NCI-H187 (cell line): ENCODE data around the gene CGB1.
A peak's percentile ranks its signal among the peaks of the same experiment; 100 is the strongest.
"Not testable (repeated sequence)": the region's sequence is repeated elsewhere in the genome, so short reads cannot be mapped to it uniquely, and the experiment has no call there.

Experiments
- DNase-seq, 2 experiments: peaks; one replicate each; lab custom pipeline; 2025; lab: John Stamatoyannopoulos, UW

Gene CGB1

DNA sequence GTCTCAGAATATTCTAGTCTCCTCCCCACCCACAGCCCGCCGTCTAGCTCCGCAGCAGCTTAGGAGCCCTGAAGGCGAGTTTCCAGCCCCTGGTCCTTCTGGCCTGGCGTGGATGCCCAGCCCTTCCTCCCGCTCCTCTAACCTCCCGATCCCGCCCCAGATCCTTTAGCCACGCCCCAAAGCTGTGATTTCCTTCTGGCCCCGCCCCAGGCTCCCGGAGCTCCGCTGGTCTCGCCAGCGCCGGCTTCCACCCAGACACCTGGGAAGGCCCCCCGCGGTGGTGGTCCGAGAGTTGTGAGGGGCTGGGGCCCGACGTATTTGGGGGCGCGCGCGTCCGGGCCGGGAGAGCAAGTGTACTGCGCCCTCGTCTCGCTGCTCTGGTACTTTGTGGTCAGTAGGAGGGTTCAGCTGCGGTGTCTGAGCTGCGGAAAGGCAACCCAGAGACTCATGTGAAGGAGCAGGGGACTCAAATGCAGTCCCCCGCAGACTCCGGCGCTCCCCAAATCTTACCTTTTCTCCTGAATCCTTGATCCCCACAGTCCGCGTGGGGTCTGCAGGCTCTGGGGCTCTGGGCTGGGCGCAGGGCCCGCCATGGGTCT is 21.0 kb upstream of the CGB1 start, which contains the start of gene CGB7:
Gene CGB7, minus strand, starts transcription at position 114 of the 599 bp plus-strand sequence. CDS start 2,374 bp downstream, outside the sequence.
- DNase-seq: no peak

DNA sequence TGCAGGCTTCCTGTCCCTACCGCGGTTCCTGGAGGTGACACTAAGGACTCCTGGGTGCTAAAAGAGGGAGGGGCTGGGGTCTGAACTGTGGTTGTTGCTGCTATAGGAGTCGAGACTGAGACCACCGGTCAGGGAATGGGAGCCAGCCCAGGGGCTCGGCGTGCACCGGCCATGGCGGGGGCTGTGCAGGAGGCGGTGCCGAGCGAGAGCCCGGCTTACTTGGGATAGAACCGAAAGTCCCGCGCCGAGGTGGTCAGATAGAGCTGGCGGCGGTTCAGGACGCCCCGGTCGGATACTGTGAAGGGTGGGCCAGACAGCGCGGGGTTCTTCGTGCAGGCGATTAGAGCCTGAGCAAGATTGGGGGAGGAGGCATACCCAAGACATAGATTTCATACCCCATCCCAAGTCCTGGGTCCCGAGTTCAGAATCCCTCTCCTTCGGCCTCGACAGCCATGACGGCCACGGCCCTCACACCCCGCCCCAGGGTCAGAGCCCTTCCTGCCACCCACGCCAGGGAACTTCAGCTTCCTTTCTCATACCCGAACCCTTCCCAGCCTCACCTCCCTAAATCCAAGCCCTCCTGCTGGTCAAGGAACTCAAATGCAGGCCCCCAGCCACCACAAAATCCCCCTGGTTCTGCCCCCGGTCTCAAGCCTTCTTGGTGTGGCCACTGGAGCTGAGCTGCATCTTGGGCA is 20.4 kb upstream of the CGB1 start:
- not testable (repeated sequence) for DNase-seq

DNA sequence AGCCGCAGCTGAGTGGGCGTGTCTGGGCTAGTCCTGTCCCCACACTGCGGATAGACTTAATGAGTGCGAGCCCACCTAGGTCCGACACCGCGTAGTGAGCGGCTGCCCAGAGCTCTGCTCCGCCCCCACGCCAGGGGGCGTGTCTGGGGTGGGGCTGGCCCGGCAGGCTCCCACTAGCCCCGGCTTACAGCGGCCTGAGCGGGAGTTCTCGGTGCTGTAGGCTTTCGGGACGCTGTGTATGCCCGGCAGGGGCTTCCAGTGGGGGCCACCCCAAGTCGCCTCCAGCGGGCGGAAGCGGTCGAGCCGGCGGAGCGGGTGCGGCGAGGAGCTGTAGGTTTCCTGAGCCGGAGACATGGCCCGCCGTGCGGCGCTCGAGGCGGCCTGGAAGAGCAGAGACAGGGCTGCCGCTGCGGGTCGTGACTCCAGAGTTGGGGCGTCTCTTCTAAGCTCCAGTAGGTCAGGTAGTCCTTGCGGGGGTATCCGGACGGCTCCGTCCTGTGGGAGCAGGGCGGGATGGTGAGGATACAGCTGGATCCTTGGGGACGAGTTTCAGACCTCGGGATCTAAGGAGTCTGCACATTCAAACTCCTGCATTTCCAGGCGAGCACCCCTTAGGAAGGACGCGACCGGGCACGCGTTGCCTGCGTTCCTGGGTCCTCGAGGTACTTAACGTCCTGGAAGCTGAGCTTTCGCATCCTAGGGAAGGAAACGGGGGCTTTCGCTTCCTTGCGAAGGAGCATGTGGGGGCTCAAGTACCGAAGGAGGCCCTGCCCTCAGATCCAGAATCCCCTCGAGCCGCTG is 19.6 kb upstream of the CGB1 start:
- DNase-seq: peak in 1 of 2 experiments; percentile 27

DNA sequence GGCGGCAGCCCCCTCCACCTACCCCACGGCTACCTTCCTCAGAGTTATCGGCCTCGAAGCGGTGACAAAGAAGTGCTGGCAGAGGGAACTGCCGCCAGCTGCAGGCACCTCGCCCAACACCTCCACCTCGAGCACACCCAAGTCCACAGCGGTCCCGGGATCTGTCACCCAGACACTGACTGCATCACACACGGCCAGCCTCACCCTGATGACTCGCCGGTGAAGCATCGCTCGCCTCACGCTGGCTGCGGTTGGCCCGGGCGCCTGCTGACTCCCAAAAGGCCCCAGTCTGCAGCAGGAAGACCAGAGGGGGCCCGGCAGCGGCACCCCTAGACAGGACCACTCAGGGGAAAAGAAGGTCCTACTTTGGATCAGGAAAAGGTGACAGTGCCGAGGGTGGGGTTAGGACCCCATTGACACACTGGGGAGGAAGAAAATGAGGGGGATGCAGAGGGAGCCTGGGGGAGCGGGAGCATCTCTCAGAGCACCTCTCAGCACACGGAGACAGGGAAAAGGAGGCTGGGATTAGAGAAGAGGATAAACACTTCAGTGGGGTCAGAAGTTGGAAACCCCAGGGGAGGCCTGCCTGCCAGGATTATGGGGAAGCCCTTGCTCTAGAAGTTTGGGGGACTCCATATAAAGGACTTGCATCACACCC is 13.8 kb upstream of the CGB1 start:
- not testable (repeated sequence) for DNase-seq

DNA sequence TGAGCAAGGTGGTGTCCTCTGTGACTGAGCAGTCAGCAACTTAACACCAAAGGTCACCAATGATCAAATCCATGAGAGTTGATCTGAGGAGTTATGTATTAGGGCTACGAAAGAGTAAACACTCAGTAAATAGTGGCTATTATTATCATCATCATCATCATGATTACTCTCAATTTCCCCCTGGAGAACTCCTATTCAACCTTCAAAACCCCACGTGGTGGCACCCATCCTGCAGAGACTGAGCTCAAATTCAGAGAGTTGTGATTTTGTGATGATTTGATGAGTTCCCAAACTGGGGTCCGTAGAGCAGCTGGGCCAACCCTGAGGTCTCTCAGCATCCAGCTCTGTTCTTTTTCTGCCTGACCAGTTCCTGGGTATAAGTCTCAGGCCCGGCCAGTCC is 13.1 kb upstream of the CGB1 start:
- not testable (repeated sequence) for DNase-seq

DNA sequence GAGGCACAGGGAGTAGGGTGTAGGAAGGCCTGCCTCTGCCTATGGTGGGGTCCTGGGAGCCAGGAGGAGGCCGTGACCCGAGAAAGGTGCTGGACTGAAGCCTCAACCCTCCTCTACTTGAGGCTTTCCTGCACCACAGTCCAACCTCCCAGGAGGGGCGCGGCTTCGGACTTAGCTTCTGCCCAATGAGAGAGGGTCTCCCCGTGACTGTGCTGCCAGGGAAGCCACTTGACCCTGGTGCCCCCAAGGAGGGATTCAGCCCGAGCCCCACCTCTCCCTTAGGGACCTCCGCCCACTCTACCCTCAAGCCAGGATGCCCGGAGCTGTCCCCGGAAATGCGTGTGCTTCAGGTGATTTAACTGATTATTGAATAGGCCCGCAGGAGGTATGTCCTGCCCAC is 12.3 kb upstream of the CGB1 start, which contains the start of gene CGB8:
Gene CGB8, minus strand, starts transcription at position 101 of the 400 bp plus-strand sequence. CDS start 372 bp downstream, outside the sequence.
- not testable (repeated sequence) for DNase-seq

DNA sequence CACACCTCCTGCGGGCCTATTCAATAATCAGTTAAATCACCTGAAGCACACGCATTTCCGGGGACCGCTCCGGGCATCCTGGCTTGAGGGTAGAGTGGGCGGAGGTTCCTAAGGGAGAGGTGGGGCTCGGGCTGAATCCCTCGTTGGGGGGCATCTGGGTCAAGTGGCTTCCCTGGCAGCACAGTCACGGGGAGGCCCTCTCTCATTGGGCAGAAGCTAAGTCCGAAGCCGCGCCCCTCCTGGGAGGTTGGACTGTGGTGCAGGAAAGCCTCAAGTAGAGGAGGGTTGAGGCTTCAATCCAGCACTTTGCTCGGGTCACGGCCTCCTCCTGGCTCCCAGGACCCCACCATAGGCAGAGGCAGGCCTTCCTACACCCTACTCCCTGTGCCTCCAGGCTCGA is 6.9 kb upstream of the CGB1 start, which contains the start of gene CGB5:
Gene CGB5, plus strand, starts transcription at position 301 of the 400 bp plus-strand sequence. CDS start 362 bp downstream, outside the sequence.
- DNase-seq: not testable (repeated sequence)

DNA sequence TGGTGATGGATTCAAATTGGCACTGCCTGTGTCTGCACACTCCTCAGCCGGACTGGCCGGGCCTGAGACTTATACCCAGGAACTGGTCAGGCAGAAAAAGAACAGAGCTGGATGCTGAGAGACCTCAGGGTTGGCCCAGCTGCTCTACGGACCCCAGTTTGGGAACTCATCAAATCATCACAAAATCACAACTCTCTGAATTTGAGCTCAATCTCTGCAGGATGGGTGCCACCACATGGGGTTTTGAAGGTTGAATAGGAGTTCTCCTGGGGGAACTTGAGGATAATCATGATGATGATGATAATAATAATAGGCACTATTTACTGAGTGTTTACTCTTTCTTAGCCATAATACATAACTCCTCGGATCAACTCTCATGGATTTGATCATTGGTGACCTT is 6.0 kb upstream of the CGB1 start:
- not testable (repeated sequence) for DNase-seq

DNA sequence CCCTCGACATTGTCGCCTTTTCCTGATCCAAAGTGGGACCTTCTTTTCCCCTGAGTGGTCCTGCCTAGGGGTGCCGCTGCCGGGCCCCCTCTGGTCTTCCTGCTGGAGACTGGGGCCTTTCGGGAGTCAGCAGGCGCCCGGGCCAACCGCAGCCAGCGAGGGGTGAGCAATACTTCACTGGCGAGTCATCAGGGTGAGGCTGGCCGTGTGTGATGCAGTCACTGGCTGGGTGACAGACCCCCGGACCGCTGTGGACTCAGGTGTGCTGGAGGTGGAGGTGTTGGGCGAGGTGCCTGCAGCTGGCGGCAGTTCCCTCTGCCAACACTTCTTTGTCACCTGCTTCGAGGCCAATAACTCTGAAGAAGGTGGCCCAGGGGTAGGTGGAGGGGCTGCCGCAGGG is 5.5 kb upstream of the CGB1 start:
- DNase-seq: no peak

DNA sequence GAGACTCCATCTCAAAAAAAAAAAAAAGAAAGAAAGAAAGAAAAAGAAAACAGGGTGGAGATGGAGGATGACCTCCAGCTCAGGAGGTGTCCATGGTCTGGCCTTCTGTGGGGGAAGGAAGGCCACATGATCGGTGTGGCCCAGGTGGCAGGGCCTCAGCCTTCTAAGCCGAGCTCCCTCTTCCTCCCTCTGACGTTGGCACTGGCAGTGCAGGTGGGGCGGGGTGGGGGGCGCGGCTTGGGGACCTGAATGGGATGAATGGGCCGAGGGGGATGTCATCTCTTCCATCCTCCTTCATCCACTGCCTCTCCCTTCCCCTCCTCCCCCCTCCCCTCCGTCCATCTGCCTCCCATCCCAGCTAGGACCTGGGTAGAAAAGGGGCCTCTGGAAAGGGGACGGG is 3.0 kb upstream of the CGB1 start:
- not testable (repeated sequence) for DNase-seq

DNA sequence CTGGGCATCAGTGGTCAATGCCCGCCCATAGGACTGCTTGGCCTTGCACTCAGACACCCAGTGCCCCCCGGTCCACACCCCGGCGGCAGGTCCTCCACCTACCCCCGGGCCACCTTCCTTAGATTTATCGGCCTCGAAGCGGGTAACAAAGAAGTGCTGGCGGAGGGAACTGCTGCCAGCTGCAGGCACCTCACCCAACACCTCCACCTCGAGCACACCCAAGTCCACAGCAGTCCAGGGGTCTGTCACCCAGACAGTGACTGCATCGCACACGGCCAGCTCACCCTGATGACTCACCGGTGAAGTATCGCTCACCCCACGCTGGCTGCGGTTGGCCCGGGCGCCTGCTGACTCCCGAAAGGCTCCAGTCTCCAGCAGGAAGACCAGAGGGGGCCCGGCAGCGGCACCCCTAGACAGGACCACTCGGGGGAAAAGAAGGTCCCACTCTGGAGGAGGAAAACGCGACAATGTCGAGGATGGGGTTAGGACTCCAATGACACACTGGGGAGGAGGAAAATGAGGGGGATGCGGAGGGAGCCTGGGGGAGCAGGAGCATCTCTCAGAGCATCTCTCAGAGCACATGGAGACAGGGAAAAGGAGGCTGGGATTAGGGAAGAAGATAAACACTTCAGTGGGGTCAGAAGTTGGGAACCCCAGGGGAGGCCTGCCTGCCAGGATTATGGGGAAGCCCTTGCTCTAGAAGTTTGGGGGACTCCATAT is 2.0 kb upstream of the CGB1 start:
- not testable (repeated sequence) for DNase-seq

DNA sequence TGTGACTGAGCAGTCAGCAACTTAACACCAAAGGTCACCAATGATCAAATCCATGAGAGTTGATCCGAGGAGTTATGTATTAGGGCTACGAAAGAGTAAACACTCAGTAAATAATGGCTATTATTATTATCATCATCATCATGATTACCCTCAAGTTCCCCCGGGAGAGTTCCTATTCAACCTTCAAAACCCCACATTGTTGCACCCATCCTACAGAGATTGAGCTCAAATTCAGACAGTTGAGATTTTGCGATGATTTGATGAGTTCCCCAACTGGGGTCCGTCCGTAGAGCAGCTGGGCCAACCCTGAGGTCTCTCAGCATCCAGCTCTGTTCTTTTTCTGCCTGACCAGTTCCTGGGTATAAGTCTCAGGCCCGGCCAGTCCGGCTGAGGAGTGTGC is 1.4 kb upstream of the CGB1 start:
- DNase-seq: not testable (repeated sequence)

DNA sequence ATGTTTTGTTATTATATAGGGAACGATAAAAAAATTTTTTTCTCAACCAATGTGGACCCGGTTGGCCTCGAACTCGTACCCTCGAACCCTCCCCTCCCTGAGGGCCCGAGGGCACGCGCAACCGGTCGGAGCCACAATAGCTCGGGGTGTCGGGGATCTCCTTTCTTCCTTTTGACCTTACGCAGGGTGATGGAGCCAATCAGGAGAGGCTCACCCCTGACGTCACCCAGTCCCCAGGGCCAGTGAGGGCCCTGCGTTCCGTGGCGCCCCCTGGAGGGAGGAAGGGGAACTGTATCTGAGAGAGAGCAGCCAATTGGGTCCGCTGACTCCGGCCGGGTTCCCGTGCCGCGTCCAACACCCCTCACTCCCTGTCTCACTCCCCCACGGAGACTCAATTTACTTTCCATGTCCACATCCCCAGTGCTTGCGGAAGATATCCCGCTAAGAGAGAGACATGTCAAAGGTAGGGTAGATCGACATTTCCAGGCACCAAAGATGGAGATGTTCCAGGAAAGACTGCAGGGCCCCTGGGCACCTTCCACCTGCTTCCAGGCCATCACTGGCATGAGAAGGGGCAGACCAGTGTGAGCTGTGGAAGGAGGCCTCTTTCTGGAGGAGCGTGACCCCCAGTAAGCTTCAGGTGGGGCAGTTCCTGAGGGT is 4.9 kb downstream of the CGB1 start, which contains the start of gene CGB2:
Gene CGB2, plus strand, starts transcription at position 249 of the 660 bp plus-strand sequence. Its CDS starts 206 bp downstream, at position 455.
- not testable (repeated sequence) for DNase-seq

DNA sequence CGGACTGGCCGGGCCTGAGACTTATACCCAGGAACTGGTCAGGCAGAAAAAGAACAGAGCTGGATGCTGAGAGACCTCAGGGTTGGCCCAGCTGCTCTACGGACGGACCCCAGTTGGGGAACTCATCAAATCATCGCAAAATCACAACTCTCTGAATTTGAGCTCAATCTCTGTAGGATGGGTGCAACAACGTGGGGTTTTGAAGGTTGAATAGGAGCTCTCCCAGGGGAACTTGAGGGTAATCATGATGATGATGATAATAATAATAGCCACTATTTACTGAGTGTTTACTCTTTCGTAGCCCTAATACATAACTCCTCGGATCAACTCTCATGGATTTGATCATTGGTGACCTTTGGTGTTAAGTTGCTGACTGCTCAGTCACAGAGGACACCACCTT is 6.4 kb downstream of the CGB1 start:
- not testable (repeated sequence) for DNase-seq

DNA sequence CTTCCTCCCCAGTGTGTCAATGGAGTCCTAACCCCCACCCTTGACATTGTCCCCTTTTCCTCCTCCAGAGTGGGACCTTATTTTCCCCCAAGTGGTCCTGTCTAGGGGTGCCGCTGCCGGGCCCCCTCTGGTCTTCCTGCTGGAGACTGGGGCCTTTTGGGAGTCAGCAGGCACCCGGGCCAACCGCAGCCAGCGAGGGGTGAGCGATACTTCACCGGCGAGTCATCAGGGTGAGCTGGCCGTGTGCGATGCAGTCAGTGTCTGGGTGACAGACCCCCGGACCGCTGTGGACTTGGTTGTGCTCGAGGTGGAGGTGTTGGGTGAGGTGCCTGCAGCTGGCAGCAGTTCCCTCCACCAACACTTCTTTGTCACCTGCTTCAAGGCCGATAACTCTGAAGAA is 6.9 kb downstream of the CGB1 start:
- not testable (repeated sequence) for DNase-seq

DNA sequence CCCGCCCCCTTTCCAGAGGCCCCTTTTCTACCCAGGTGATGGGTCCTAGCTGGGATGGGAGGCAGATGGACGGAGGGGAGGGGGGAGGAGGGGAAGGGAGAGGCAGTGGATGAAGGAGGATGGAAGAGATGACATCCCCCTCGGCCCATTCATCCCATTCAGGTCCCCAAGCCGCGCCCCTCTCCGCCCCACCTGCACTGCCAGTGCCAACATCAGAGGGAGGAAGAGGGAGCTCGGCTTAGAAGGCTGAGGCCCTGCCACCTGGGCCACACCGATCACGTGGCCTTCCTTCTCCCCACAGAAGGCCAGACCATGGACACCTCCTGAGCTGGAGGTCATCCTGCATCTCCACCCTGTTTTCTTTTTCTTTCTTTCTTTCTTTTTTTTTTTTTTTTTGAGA is 8.0 kb downstream of the CGB1 start:
- DNase-seq: not testable (repeated sequence)

DNA sequence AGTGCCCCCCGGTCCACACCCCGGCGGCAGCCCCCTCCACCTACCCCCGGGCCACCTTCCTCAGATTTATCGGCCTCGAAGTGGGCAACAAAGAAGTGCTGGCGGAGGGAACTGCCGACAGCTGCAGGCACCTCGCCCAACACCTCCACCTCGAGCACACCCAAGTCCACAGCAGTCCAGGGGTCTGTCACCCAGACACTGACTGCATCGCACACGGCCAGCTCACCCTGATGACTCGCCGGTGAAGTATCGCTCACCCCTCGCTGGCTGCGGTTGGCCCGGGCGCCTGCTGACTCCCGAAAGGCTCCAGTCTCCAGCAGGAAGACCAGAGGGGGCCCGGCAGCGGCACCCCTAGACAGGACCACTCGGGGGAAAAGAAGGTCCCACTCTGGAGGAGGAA is 11.1 kb downstream of the CGB1 start:
- DNase-seq: not testable (repeated sequence)

DNA sequence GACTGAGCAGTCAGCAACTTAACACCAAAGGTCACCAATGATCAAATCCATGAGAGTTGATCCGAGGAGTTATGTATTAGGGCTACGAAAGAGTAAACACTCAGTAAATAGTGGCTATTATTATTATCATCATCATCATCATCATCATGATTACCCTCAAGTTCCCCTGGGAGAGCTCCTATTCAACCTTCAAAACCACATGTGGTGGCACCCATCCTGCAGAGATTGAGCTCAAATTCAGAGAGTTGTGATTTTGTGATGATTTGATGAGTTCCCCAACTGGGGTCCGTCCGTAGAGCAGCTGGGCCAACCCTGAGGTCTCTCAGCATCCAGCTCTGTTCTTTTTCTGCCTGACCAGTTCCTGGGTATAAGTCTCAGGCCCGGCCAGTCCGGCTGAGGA is 11.6 kb downstream of the CGB1 start:
- DNase-seq: not testable (repeated sequence)

DNA sequence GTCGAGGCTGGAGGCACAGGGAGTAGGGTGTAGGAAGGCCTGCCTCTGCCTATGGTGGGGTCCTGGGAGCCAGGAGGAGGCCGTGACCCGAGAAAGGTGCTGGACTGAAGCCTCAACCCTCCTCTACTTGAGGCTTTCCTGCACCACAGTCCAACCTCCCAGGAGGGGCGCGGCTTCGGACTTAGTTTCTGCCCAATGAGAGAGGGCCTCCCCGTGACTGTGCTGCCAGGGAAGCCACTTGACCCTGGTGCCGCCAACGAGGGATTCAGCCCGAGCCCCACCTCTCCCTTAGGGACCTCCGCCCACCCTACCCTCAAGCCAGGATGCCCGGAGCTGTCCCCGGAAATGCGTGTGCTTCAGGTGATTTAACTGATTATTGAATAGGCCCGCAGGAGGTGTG is 12.5 kb downstream of the CGB1 start, which contains the start of gene CGB3:
Gene CGB3, minus strand, starts transcription at position 101 of the 400 bp plus-strand sequence. CDS start 362 bp downstream, outside the sequence.
- not testable (repeated sequence) for DNase-seq

DNA sequence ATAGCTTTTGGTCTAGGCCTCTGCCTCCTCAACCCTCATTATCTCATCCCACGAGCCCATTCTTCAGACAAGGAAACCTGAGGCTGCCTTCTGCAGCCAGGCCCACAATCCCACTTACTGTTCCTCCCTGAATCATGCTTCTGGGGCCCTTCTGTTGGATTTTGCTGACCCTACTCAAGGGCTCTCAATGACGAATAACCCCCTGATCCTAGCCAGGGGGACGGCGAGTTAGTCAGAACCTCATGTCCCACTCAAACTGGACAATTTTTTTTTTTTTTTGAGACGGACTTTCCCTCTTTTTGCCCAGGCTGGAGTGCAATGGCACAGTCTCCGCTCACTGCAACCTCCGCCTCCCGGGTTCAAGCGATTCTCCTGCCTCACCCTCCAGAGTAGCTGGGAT is 14.6 kb downstream of the CGB1 start:
- no peak for DNase-seq
